Gastrocnemius medialis (tissue), 4 donors: Measurements from ENCODE around the gene TCHP.

Source experiments
- CTCF ChIP-seq, 5 experiments: fragments of 450-650 bp in 3 of 5; fragments of 200-600 bp in 2 of 5; sonication (generic) in 2 of 5; IDR thresholded peaks in 4 of 5; conservative IDR thresholded peaks in 1 of 5; 1 replicate in 4 of 5; 2 replicates in 1 of 5; pipeline ENCODE4 v1.5.1; 2016 to 2019; ENCODE audit warnings: antibody characterized with exemption in 5 of 5, mild to moderate bottlenecking in 3 of 5, moderate library complexity in 3 of 5
- POLR2A ChIP-seq, 2 donors: fragments of 450-650 bp; IDR thresholded peaks; one replicate each; pipeline ENCODE4 v1.6.1; 2017; ENCODE audit warnings: antibody characterized with exemption in 2 of 2, mild to moderate bottlenecking in 2 of 2, moderate library complexity in 2 of 2

GRCh38 chr12:109951751-109952150 lies 51.7 kb downstream of the TCHP start:
- no peak for TF ChIP-seq CTCF (IDR thresholded peaks at IDR 0.05 in 4 of 5, conservative IDR thresholded peaks at IDR 0.05 in 1 of 5)
- TF ChIP-seq POLR2A (IDR thresholded peaks at IDR 0.05), result no peak
